Measurements from ENCODE around the gene CFAP54.

CFAP54 gene

GRCh38 chr12:96901175-96901574, 411.8 kb downstream of the CFAP54 start:
- DNase-seq, result no peak

GRCh38 chr12:96902076-96902475, 412.7 kb downstream of the CFAP54 start:
- DNase-seq, result no peak

- DNase-seq, result no peak
These were observed 417.1 kb downstream of the CFAP54 start for GRCh38 chr12:96906498-96906848.

GRCh38 chr12:96906849-96907670, 417.7 kb downstream of the CFAP54 start, which contains the start of gene NEDD1:
Gene NEDD1, plus strand, starts transcription at chr12:96907257. Its CDS starts 2,503 bp downstream, at chr12:96909760.
- DNase-seq, result peak; percentile 80

- DNase-seq, result peak; percentile 18
These were observed 418.5 kb downstream of the CFAP54 start for GRCh38 chr12:96907671-96908422.

- DNase-seq, result no peak
These were observed 419.0 kb downstream of the CFAP54 start for GRCh38 chr12:96908423-96908675.

DNA sequence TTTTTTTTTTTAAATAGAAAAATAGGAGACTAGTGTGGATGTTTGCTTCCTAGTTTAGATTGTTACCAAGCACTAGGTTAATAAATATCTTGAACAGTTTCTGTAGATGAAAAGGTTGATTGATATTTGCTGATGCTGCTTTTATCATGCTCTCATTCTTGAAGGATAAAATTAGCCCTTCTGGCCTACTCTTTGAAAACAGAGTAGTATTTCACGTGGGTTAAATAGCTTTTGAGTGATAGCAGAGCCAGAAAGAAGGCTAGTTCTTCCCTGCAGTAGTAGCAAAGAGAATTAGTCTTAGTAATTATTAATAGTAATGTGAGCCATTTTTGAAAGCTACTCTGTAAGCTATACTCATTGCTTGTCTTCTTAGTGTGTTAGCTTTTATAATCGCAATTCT, 422.9 kb downstream of the CFAP54 start:
- no peak for DNase-seq

GRCh38 chr12:96912943-96913342, 423.6 kb downstream of the CFAP54 start:
- DNase-seq, result no peak

GRCh38 chr12:96919510-96920210, 430.3 kb downstream of the CFAP54 start:
- no peak for DNase-seq
